Gastrocnemius medialis (tissue), 4 donors: Measurements from ENCODE around the gene ZWILCH.

Experiments
- POLR2A ChIP-seq, 2 donors: fragments of 450-650 bp; IDR thresholded peaks; one replicate each; pipeline ENCODE4 v1.6.1; 2017; ENCODE audit warnings: antibody characterized with exemption in 2 of 2, mild to moderate bottlenecking in 2 of 2, moderate library complexity in 2 of 2
- TF ChIP-seq, protein P1 (sequence below), 5 experiments: fragments of 450-650 bp in 3 of 5; fragments of 200-600 bp in 2 of 5; sonication (generic) in 2 of 5; IDR thresholded peaks in 4 of 5; conservative IDR thresholded peaks in 1 of 5; 1 replicate in 4 of 5; 2 replicates in 1 of 5; pipeline ENCODE4 v1.5.1; 2016 to 2019; ENCODE audit warnings: antibody characterized with exemption in 5 of 5, mild to moderate bottlenecking in 3 of 5, moderate library complexity in 3 of 5

DNA sequence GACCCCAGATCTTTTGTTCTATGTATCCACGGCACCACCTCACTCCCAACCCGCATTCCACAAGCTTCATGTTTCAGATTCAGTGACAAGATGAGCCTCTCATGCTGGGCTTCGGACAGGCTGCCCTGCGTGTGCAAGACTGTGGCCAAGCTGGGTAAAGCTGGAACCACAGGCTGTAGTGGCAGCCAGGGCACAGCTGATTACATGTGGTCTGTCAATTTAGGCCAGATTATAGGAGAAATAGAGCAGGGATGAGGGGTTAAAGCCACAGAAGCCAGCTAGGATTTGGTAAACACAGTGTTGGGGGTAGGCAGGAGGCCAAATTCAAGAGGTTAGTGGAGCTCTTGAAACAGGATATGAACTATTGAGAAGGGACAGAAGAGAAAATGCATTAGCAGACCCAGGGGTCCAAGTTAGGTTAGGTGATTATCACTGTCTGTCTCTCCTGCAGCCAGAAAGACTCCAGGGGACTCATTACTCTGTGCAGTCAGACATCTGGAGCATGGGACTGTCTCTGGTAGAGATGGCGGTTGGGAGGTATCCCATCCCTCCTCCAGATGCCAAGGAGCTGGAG lies 20.5 kb upstream of the ZWILCH start:
- TF ChIP-seq, protein P1, sequence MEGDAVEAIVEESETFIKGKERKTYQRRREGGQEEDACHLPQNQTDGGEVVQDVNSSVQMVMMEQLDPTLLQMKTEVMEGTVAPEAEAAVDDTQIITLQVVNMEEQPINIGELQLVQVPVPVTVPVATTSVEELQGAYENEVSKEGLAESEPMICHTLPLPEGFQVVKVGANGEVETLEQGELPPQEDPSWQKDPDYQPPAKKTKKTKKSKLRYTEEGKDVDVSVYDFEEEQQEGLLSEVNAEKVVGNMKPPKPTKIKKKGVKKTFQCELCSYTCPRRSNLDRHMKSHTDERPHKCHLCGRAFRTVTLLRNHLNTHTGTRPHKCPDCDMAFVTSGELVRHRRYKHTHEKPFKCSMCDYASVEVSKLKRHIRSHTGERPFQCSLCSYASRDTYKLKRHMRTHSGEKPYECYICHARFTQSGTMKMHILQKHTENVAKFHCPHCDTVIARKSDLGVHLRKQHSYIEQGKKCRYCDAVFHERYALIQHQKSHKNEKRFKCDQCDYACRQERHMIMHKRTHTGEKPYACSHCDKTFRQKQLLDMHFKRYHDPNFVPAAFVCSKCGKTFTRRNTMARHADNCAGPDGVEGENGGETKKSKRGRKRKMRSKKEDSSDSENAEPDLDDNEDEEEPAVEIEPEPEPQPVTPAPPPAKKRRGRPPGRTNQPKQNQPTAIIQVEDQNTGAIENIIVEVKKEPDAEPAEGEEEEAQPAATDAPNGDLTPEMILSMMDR (IDR thresholded peaks at IDR 0.05 in 4 of 5, conservative IDR thresholded peaks at IDR 0.05 in 1 of 5) = no peak
- TF ChIP-seq POLR2A (IDR thresholded peaks at IDR 0.05) = no peak
